ENCODE results near the gene PRLHR.

The PRLHR gene

DNA sequence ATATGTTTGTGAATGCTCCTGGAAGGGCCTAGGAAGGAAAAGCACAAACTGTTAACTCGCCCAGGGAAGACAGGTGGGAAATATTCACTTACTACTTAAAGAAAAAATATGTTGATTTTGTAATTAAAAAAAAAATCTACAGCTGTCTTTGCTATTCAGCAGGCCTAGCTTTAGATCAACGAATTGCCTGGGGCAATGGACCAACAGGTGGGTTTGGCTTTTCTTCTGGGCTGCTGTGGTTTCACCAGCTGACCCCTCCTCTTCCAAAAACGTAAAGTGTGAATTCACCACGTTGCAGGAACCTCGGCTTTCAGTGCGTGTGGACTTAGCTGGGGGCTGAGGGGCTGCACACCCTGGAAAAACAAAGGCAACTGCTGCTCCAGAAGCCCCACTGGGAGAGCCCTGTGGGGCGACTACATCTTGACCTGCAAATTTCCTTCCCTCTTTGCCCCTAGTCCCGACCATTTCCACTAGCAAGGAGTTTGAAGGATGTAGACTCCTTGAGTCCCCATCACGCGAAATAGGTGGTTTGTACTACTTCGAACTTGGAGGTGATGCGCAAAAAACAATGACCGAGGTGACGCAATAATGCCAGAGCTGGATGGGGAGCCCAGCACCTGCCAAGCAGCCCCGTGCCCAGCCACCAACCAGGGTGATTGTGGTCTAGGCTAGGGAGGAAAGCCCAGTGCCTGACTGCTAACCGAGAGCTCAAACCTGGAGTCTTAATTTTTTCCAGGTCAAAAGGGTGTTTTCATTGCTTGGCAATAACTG lies 7.4 kb downstream of the PRLHR start:
- no peak for DNase-seq (ENCODE audit: low read depth, low spot score)

DNA sequence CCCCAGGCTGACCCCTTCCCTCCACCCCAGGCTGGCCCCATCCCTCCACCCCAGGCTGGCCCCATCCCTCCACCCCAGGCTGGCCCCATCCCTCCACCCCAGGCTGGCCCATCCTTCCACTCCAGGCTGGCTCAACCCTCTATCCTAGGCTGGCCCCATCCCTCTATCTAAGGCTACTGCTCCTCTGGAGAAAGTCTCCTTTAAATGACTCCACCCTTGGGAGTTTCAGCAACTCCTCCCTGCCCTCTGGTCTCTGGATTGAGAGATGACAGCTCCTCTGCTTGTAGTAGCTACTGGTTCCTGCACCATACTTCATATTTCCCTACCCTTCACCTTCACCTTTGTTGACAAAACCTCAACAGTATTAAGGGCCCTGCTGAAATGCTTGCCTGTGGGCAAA lies 8.5 kb downstream of the PRLHR start:
- DNase-seq (ENCODE audit: low read depth, low spot score): no peak

DNA sequence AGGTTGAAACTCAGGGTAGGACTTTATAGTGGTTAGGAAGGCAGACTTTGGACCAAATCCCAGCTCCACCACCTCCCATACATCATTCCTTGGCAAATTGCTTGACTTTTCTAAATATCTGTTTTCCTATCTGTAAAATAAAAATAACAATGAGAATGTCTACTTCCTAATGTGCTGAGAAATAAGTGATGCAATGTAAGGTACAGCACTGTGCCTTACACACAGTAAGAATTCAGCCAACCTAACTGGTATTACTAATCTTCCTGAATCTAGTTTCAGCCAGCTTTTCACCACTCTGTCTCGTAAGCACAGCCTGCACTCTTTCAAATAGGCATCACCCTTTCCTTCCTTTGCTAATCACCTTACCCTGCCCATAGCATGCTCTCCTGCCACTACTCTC lies 9.7 kb downstream of the PRLHR start:
- no peak for DNase-seq (ENCODE audit: low read depth, low spot score)

DNA sequence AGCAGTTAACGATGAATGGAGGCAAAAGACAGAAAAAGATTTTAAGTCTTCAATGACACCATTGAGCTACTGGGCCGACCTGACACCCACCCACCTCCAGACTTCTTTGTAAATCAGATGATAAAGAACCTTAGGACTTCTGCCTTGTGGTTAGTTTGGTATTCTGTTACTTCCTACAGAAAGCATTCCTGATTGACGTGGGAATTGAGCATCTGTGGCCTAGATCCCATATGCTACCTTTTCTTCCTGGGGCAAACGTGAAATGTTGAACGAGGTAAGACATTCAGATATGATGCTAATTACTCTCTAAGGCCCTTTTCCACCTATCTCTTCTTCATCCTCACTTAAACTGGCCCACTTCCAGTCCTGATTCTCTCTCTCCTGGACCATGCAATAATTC lies 10.2 kb downstream of the PRLHR start:
- DNase-seq (ENCODE audit: low read depth, low spot score): no peak

DNA sequence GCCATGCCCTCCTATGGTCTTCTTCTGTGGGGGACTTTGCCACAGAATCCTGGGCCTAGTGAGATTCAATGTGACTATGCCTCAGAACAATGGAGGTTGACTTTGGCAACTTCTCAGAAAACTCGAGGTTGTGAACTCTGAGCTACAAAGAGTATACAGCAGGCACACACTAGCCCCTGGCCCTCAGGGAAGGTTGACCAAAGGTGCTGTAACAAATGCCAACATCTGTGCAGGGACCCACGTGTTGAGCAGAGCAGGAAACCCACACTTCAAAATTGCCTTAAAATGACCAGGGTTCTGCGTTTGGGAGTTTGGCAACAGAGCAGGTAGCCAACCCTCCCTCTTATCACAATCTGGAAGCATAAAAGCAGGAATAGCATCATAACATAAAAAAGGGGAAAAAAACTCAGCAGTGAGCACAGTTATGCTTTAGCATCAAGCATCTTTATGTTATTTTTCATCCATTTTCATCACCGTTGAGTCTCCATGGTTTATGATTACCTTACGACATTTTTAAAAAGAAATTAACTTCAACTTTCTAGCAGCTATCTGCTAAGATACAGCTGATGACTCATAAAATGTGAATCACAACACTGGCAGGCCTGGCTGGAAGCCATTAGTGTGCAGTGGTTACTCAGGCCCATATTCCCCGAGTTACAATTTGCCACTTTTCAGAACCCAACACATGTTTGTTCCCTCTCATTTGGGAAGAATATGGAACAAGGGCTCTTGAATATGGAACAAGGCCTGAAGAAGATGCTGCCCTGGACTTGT lies 11.1 kb downstream of the PRLHR start:
- DNase-seq (ENCODE audit: low read depth, low spot score): no peak

DNA sequence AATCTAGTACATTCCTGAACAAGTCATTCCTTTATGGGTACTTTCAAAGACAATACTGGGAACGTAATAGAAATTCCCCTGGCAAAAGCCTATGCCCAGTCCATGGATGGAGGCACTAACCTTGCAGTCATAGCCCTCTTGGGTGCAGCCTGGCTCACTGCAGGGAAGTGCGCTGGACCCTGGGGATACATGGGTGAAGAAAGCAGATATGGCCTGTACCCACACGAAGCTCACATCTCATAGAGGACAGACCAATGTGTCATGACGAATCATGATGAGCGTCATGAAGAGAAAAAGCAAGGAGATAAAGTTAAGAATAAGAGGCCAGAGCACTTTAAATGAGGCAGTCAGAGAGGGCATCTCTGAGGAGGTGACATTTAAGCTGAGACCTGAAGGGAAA lies 11.8 kb downstream of the PRLHR start:
- no peak for DNase-seq (ENCODE audit: low read depth, low spot score)

DNA sequence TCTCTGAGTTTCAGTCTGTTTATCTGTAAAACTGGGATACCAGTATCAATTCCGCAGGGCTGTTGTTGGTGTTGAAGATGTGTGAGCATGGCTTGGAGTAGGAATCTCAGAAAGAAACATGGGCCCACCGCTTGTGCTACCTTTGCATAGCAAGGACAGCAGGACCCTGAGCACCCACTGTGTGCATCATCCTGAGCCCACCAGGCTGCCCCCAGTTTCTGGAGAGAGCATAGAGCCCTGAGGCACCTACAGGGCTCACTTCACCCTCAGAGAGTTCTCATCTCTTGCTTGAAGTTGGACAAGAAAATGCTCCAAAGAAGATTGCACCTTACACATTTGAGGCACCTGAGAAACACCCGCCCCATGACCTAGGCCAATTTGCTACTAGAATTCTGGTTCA lies 12.9 kb downstream of the PRLHR start:
- no peak for DNase-seq (ENCODE audit: low read depth, low spot score)

DNA sequence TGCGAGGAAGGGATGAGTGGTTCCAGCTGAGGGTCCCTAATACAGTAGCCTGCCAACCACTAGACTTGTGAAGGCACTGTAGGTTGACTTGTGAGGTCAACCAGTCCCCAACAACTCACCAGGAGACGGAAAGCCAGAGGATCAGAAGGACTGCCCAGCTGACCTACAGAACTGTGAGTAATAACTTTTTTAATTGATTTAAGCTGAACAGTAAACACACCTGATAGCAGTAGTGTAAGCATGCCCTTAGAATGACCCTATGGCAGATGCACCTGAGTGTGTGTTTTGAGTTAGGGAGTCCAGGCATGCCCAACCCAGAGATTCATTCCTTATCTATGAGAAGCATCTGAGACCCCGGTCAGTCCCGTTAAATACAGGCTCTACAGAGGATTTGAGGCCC lies 14.1 kb downstream of the PRLHR start:
- DNase-seq (ENCODE audit: low read depth, low spot score): no peak

DNA sequence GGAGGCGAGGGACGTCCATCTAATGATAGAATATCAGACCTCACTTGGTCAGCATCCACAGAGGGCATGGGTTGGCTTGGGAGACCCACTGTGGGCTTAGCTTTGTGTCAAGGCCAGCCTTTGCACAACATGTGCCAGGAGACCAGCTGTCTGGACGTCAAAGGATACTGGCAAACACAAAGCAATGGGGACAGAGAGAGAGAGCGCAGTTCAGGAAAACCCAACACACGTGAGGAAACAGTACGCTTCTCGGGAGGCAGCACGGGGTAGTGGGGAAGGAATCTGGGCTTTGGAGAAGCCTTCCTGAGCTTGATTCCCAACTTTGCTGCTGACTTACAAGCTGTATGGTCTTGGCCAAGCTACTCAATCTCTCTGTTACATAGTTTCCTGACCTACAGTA lies 14.7 kb downstream of the PRLHR start:
- no peak for DNase-seq (ENCODE audit: low read depth, low spot score)

DNA sequence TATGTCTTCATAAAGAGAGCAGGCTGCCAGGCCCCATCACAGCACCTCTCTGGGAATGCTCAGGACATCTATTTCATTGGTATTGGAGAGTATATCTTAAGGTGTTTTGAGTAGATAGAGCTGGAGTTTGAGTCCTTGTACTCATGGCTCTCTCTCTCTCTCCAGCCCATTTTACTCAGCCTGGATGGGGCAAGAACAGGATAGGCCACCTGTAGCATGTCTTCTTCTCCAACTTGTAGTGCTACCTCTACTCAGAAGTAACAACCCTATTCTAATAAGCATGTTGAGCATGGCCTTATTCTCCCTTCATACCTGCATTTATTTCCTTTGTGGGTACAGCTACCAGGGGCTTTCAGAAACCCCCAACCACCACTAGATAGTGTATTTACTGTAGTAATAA lies 21.9 kb downstream of the PRLHR start:
- no peak for DNase-seq (ENCODE audit: low read depth, low spot score)

DNA sequence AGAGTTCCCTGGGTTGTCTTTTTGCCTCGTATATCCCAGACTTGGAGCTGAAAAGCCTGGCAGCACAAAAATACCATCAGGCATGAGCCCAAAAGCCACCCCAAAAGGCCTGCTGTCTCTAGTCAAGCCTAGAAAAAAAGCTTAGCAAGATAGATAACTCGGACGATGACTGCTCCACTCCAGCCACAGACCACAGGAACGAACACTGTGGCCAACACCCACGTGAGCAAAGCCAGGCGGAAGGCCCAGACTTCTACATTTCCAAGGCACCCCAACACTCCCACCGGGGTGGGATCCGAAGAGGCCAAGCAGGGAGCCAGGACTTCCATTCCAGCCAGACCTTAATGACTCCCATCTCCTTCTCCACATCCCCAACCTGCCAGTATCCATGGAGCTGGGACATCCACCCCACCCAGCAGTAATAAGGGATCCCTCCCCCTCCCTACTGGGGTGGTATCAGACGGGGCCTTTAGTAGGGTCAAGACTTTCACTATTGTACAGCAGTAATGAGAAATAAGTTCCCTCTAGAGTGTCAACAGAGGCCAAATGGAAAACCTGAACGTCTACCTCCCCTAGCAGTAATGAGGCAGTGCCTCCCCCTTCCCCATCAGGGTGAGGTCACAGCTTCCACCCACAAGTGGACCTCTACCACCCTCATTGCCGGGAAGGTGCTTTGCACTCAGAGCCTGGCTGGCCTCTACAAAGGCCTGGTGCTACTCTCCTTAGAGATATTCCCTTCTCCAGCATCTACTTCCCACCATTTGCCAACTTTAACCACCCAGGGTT lies 23.0 kb downstream of the PRLHR start:
- DNase-seq (ENCODE audit: low read depth, low spot score): no peak

DNA sequence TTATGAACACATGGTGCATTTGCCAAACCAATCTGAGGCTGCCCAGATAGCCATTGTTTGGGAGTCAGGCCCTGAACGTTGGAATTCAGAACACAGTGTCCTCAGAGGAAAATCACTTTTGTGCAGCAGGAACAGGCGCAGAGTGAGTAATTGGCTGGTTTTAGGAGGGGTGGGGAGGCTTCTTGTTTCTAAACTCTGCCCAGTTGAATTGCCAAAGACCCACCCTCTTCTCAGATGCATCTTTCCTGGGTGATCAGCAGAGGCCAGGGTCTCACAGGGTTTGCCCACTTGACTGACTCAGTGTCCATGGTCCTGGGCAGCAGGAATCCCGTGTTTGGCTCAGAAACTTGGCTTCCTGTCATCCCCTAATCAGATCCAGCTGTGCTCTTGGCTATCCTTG lies 24.3 kb downstream of the PRLHR start:
- no peak for DNase-seq (ENCODE audit: low read depth, low spot score)

DNA sequence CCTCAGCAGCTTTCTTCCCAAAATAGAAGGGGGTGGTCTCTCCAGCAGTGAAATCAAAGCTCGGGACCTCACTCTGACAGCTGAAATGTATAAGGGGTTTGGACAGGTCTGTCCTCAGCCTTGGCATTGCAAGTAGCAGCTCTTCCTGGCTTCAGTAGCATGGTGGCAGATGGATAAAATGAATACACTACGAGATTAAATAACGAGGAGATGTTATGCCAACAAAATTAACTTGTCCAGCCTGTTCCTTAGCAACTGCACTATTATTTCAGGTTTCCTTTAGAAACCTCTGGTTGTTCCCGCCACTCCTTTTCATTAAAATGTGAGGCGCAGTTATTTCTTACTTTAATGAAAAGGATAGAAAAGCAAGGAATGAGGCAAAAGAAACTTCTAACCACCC lies 24.9 kb downstream of the PRLHR start:
- DNase-seq (ENCODE audit: low read depth, low spot score): no peak

DNA sequence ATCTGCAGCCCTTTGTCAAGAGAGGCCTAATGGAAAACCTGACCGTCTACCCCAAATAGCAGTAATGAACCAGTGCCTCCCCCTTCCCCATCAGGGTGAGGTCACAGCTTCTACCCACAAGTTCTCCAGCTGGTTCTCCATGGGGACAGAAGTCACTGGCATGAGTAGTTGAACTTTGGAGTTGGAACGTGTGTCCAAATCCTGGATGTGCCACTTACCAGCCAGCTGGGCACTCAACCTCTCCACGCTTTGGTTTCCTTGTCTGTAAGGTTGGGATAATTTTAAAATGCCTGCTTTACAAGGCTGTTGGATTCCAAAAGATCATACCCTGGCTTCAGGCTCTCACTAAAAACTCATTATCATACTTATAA lies 25.6 kb downstream of the PRLHR start:
- DNase-seq (ENCODE audit: low read depth, low spot score): no peak

DNA sequence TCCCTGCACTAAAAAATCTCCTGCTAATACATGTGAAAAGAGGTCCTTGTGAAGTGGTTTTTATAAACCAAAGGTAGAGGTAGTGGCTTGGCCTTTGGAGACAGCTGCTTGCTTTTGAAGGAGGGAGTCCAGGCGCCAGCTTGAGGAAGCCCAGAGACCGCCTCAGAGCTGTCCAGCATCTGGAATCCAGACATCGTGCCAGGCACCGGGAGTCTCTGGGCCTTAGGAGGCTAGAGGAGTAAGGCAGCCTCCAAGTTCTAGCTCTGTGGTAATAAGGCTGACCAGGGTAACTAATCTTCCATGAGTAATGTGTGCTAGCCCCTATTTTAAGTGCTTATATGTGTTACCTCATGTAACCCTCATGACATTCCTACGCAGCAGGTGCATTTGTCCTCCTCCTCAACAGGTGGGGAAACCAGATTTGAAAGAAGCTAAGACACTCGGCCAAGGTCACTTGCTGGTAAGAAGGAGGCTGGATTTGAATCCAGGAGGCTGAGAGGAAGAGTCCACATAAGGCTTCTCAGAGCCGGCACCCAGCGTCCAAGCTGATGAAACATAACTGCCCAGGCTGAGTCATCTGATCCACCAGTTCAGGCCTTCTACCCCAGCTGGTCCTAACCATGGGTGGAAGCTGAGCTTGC lies 26.1 kb downstream of the PRLHR start:
- DNase-seq (ENCODE audit: low read depth, low spot score): no peak

DNA sequence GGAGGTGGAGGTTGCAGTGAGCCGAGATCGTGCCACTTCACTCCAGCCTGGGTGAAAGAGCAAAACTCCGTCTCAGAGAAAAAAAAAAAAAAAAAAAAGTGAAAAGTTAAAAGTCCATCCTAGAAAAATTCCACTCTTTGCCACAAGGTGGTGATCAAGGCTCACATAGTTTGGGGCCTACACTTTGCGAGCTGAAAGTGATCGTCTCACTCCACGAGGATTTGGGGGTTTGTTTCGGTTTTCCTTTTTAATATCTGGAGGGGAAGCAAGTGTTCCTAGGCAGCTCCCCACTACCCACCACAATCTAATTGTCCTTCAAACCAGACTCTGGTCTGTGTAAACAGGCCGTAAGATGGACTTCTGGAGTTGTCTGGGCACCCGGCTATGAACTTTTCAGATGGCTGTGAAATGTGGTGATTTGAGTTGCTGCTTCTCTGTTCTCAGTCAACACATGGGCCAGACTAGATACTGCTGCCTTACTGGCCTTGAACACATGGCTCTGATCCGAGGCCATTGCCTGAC lies 27.1 kb downstream of the PRLHR start:
- DNase-seq (ENCODE audit: low read depth, low spot score): no peak

DNA sequence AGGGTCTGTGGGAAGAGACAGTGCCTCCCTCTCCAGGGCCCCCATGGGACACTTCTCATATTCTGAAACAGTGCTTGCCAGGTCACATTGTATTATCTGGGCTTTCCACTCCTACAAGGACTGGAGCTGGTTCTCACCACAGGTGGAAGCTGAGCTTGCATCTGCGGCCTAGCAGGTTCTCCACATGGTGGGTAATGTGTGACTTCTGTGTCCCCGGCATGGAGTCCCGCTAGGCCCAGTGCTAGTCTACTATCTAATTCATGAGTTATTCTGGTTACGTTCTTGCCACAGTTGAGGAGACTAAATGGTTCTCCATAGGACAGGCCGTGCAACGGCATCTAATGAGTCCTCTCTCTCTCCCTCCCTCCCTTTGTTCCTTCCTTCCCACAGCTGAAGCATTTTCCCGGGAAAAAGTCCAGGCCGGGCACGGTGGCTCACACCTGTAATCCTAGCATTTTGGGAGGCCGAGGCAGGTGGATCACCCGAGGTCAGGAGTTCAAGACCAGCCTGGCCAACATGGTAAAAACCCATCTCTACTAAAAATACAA lies 27.7 kb downstream of the PRLHR start:
- DNase-seq (ENCODE audit: low read depth, low spot score): no peak

DNA sequence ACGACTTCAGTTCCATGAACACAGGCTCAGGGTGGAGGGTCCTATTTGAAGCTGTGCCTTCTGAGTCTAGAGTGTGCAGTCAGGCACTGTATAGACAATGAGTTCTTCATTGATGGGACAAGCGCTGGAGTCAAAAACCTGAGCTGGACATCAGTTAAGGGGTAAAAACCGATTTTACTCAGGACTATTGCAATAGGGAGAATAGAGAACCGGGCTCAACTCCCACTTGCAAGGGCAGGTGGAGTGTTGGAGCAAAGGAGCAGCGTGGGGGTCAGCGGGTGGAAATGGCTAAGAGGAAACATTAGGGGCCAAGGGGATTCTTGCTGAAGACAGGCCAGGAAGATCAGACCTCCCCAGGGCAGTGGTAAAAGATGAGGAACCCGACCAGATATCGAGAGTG lies 28.5 kb downstream of the PRLHR start:
- no peak for DNase-seq (ENCODE audit: low read depth, low spot score)

DNA sequence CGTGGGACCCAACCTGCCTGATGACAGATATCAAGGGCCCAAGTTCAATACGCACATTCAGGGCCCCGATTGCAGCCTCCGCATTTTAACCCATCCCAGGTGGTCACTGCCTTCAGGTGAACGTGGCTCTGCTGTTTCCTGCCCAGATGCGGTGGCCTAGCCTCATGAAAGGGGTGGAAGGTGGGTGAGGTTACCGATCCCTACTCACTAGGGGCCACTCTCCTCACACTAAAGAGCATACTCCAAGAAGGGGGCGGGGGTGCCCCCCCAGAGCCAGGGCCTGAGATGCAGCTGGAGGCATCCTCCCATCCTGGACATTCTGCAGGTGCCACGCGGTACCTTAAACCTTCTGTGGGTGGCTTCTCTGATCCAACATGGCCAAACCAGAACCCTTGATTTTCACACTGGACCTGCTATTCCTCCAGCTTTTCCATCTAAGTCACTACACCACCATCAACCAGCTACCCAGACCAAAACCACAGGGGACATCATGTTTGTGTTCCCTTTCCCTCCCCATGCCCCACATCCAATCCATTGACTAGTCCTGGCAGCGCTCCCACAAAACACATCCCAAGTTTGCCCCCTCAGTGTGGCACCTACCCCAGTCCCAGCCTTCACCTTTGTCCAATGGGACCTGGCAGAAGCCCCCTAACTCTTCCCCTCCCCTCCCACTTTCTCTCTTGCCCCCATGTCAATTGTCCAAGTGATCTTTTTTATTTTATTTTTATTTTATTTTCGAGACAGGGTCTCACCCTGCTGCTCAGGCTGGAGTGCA lies 30.0 kb downstream of the PRLHR start:
- no peak for DNase-seq (ENCODE audit: low read depth, low spot score)

DNA sequence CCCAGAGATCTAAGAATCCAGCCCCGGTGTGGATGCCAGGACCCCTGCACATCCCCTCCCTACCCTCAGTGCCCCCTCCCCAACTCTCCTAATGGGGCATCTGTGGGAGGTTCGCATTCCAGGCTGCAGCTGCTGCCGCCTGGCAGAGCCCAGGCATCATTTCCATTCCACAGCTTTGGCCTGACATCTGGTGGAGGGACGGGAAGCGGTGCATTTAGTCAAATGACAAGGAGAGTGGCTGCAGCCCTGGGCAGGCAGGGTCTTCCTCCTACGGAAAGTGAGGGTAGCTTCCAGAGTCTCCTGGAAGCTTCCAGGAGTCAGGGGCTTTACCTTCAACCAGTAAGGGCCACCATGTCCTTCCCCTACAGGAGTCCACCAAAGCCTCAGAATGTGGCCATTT lies 30.8 kb downstream of the PRLHR start:
- no peak for DNase-seq (ENCODE audit: low read depth, low spot score)

DNA sequence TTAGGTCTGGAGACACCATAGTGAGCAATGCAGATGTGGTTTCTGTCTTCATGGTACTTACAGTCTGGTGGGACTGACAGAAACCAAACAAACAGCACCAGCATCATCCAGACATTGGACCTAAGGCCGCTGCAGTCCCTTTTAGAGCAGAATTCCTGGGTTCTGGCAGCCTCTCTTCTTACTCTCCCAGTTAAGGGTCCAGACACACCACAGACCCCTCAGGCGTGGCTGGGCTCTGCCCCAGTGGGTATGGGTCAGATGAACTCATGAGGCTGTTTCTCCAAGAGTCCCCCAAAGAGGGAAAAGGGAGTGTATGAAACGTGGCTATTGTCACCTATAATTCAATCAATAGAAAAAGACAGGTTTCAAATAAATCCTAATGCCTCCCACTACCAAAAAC lies 31.3 kb downstream of the PRLHR start:
- no peak for DNase-seq (ENCODE audit: low read depth, low spot score)

Measured in activated naive CD8-positive, alpha-beta T cell treated with anti-CD3 and anti-CD28 coated beads, Interleukin-2, amount 50 U/mL, for 16 hours (primary cell).